HG02642 (cell line): ENCODE data around the gene PSAP.

Source experiments
- ATAC-seq: cut with Tn5 transposase; IDR thresholded peaks from one replicate; pipeline ENCODE4 v1.9.1; 2021; ENCODE audit warnings: mild to moderate bottlenecking; ENCODE audit not compliant: unreplicated experiment, poor library complexity

The PSAP gene

DNA sequence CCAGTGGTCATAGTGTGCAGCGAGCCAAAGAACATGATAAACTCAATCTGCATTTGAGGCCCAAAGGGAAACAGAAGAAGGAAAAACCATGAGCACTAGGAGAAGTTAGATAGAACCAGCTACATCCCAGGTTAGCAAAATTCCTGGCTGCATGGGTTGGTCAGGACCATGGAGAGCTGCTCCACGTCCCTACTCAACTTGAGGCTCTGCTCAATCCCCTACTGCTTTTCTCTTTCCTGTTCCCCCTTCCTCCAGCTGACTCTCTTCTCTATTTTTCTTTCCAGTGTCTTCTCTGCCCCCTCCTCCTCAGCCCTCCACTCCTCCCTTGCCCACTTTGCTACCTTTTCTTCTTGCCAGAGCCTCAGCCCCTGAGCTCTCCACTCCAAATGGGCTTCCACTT, 55.8 kb downstream of the PSAP start:
- ATAC-seq = no peak

DNA sequence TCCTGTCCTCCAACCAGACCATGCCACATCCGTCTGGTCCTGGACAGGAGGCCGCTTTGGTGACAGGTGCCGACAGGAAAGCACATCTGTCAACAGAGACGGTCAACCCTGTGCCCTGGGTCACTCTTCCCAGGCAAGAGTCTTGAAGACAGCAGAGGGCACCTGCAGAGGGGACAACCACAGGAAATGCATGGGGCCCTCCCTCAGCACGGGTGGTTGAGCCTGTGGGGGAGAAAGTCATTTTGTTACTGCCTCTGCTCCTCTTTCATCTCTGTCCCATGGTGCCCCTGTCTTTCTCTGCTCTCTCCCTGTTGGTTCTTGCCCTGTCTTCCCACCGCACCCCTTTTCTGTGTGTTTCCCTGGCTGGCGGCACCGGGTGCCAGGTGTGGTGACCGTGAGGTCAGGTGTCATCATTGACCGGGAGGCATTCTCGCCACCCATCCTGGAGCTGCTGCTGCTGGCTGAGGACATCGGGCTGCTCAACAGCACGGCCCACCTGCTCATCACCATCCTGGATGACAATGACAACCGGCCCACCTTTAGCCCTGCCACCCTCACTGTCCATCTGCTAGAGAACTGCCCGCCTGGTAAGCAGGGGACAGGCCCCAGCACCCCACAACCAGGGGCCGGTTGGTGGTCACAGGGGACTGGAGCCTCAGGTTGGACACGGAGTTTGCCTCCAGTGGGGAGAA, 60.2 kb downstream of the PSAP start:
- no peak for ATAC-seq

DNA sequence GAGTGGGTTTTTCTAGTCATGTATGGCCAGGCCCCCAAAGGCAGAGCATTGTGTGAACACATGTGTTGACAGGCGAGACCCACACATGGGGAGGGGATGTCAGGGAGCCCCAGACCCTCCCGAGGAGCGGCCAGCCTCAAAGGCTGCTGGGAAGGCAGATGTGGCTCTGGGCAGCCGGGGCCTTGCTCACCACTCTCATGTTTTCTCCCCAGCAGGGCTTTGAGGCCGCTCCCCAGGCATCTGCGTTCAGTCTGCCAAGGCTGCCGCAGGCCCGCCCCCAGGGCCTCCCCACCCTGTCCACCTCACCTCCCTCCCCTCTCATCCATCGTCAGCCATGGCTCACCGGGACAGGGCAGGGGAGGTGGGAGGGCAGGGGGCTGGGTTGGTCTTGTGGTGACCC, 61.2 kb downstream of the PSAP start:
- ATAC-seq = no peak

DNA sequence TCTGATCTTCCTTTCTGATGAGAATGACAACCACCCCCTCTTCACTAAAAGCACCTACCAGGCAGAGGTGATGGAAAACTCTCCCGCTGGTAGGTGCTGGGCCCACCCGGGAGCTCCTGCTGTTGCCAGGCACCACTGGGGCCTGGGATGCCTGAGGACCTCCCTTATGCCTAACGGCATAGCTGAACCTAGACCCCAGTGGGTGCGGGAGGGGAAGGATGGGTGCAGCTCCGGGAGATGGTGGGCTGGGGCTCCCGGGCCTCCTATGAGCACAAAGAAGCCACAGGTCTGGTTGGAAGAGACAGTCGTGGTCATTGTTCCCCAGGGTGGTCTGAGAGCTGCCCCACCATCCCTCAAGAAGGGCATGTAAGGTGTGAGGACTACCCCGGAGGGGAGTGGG, 62.1 kb downstream of the PSAP start:
- ATAC-seq = no peak

DNA sequence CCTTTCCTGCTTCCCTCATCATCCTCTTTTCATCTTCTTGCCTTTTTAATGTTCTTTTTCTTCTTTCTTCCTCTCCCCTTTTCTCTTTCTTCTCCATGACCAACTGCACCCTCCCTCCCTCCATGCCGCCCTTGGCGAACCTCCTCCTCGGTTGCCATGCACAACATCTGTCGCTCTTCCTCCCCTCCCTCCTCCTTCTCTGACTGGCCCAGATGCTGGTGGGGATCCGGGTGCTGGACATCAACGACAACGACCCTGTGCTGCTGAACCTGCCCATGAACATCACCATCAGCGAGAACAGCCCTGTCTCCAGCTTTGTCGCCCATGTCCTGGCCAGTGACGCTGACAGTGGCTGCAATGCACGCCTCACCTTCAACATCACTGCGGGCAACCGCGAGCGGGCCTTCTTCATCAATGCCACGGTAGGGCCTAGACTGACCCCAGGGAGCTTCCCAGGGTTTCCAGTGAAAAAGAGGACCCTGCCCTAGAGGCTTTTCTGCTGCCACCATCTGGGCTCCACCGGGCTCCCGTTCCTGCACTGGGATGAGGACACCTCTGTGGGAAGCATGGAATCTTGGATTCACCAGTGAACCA, 66.3 kb downstream of the PSAP start:
- no peak for ATAC-seq

DNA sequence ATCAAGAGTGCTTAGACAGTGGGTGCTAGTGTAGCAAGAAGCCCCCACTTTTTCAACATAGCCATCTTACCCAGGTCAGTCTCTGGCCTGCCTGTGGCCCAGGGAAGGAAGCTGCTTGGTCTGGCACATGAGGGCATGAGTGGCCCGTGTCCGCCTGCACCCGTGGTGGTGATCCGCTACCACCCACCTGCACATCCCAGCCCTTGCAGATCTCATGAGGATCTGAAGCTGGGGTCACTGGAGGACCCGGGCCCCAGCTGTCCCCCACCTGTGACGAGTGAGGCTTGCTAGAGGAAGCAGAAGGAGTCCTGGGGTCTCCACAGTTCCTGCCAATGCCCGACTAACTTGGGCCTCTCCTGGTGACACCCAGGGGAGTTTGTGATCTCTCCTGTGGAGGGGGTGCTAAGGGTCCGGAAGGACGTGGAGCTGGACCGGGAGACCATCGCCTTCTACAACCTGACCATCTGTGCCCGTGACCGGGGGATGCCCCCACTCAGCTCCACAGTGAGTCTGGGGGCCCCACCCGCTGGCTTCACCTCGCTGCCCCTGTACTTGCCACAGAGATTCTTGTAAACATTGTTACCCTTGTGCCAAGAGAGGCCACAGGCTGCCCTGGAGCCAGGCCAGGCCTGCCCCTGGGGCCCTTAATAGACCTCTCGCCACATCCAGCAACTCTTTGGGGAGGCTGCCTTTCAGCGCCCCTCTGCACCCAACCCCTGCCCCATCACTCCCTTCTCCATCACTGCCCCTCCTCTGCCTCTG, 67.0 kb downstream of the PSAP start:
- ATAC-seq = no peak

DNA sequence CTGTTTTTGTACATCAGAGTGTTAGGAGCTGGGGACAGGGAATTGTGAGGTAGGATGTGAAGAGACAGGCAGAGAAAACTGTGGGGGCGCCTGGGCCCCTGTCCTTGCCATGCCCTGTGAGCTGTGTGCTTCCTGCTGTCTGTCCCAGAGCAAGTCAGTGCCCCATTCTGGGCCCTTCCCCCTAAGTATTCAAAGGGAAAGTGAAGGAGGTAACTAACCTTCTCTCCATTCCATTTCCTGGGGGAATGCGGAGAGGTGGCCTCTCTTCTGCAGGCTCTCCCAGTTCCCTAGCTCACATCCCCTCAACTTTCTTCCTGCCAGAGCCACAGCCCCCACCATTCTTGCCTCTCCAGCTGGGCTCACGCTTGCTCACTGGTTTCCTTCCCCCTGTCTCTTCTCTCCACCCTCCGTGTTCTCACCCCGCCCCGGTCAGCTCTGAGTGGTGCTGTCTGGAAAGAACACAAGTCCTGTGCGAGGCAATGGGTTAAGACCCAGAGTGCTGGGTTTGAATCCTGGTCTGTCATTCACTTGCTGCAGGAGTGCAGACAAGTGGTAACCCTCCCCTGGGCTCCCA, 68.0 kb downstream of the PSAP start:
- no peak for ATAC-seq

DNA sequence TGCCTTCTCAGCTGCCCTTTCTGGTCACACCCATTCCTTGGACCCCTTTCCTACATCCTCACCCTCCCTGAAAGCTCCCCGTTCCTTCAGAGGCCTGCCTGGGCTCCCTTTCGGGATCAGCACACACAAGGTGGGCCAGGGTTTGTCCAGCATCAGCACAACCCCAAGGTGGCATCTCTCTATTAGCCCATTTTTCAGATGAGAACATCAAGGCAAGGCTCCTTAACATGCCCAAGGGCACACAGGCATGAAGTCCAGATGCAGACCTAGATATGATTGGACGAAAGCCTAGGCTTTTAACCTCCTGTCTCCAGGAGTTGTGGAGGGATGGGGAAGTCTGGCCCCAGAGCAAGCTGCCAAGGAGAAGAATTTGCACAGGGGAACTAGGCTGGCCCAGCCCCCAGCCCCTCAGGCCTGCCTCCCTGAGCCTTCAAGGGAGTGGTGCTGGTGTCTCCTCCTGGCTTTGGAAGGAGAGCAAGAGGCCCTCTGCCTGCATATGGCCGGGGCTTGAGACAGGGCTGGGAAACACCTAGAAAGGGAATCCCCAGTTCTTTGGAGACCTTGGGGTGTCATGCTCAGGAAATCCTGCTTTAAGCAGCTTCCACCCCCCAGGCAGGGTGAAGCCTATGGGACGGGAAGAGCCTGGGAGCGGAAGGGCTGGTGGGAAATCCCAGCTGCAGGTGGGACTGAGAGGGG, 68.7 kb downstream of the PSAP start:
- no peak for ATAC-seq

DNA sequence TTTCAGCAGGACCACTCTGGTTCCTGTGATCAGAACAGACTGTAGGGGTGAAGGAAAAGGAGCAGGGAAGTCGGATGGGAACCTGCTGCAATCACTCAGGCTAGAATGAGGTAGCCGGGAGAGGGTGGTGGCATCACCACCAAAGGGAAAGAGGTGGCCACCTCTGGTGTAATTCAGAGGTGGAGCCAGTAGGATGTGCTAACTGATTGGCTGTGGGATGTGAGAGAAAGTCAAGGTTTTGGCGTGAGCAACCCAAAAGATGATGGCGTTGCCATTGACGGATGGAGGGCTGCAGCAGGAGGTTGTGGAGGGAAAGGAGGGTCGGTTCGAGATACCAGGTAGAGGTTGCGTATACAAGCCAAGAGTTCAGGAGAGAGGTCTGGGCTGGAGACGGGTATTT, 70.3 kb downstream of the PSAP start:
- no peak for ATAC-seq

DNA sequence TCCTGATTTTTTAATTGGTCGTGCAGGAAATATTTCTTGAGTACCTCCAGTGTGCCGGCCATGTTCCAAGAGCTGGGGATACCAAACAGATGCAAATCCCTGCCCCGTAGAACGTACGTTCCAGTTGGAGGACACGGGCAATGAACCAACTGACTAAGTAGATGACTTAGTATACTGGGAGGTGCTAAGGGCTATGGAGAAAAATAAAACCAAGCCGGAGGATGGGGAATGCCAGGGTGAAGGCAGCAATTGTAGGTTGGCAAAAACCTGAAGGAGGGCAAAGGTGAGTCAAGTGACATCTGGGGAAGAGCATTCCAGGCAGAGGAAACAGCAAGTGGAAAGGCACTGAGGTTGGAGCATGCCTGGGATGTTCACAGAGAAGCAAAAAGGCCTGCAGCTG, 70.9 kb downstream of the PSAP start:
- ATAC-seq = no peak

DNA sequence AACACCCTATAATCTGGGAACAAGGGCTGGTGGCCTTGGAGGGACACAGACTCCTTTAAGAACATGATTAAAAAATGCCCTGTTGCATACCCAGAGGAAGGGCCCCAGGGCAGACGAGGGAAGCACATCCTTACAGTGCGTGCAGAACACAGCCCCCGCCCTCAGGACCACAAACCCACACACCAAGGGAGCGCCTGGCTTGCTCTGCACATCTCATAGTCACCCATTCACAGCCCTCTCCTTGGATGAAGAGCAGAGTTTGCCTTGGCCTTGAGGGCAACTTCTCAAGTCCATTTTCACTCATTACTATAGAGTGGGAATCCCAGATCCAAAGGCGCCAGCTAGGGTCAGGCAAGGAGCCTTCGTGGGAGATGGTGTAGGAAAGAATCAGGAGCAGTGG, 71.4 kb downstream of the PSAP start:
- no peak for ATAC-seq

DNA sequence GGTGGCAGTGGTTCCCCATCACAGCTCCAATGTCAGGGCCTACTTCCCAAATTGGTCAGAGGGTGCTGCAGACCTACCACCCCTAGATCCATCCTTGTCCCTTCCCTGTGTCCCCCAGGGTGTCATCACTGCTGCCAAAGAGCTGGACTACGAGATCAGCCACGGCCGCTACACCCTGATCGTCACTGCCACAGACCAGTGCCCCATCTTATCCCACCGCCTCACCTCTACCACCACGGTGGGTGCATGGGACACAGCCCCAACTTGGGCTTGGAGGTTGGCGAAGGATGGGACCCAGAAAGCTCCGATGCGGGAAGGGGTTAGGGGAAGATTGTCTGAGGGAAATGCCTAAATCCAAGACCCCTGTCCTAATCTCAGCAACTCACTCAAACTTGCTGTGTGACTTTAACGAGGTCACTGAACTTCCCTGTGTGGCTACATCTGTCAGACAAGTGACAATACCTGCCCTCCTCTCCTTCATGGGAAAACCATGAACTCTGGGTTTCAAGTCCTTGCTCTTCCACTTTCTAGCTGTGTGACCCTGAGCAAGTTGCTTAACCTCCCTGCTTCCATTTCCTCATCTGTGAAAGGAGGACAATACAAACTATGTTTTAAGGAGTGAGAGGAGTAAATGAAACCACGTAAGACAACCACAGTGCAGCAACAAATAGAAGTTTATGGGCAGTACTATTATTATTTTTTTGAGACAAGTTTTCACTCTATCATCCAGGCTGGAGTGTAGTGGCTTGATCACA, 72.8 kb downstream of the PSAP start:
- no peak for ATAC-seq

DNA sequence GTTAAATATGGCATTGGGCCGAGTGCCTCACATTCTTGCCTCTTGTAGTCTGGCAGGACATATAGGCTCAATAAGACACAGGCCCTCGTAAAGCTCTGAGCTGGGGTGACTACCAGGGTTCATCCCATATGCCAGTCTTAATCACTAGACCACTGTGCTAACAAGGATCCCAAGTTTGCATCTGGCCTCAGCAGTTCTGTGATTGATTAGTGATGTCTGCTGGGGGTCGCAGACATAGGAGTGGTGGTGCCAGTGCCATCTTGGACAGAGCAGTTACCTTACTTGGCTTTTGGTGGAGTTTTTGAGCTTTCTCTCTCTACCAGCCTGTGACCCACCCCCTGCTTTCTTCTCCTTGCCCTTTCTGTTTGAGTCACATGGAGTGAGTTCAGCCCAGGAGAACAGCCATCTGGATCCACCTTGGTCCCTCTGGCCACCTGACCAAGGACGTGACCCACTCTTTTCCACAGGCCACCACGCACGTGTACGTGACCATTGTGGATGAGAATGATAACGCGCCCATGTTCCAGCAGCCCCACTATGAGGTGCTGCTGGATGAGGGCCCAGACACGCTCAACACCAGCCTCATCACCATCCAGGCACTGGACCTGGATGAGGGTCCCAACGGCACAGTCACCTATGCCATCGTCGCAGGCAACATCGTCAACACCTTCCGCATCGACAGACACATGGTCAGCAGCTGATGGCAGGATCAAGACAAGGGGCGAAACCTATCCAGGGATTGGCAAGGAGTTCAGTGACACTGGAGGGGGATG, 73.7 kb downstream of the PSAP start:
- no peak for ATAC-seq

DNA sequence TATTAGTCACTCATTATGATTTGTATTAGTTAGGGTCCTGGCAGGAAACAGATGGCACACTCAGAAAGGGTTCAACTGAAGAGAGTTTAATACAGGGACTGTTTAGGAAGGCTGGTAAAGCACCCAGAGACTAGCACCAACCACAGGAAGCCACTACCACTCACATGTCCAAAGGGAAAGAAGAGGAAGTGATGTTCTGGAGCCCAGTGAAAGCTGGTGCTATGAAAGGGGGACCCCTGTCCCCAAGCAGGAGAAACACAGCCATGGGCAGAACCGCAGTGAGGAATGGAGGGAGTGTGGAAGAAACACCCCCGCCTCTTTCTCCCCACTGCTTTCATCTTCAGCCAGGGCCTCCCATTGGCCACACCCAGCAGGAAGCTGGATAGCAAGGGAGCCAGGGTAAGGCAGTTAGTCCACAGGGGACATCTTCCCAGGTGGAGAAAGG, 74.5 kb downstream of the PSAP start:
- ATAC-seq = no peak

DNA sequence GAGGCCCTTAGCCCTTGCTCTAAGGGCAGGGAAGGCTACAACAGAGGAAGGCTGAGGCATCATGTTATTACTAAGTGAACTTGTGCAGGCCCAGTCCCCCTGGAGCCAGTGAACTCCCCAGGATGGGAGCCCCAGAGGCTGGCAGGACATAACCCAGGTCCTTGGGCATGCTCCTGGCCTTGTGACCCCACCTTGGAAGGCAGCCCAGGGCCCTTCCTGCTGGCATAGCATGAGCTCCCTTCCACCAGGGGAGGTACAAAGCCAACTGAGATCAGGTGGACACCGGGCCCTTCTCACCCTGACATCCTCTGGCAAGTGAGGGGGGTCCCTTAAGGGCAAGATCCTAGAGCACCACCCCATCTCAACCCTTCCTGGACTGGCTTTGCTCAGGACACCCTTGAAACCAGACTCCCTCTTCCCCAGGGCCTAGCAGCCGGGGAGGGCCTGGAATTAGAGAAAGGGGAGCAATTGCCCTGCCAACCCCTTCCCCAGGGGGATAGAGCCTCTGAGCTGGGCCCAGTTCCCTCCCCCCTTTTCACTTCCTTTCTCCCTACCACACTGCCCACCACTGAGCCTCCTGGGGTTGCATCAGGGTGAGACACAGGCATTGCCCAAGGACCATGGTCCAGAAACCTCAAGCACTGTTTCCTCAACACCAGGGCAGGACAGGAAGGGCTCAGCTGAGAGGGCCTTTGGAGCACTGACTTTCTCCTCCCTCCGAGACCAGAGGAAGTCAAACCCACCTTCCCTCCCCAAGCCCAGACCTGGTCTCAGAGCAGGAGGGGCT, 75.9 kb downstream of the PSAP start:
- ATAC-seq = no peak

DNA sequence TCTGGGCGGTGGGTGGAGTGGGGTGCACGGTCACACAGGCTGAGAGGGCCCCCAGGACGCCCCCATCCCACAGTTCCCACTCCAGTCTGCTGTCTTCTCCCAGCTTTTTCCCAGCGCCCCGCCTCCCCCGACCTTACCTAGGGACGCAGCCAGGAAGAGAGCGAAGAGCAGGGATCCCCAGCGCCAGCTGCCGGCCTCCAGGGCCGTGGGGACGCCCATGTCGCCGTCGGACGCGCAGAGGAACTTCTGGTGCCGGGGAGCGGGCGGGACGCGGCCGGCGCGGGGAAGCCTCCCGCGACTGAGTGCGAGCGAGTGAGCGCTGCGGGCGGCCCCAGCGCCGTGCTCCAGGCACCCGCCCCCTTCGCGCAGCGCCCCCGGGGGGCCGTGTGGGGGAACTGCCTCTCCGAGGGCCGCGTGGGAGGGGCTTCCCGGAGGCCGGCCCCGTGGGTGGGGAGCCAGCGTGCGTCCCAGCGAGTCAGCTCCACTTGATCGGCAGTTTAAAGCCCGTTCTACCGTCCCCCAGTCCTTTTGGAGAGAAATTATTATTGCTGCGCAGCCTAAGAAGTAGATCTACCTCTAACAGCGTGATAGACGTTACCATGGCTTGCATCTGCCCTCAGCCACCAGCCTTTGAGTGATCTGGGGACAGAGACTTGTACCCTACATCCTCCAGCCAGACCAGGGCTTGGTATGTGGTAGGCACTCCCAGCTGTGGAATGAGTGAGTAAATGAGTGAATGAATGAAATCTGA, 77.7 kb downstream of the PSAP start, which contains the start of gene VSIR:
Gene VSIR (minus strand): TSS at position 300 of the 751 bp plus-strand sequence. CDS start 81 bp downstream, at position 219.
- peak; percentile 65 for ATAC-seq

DNA sequence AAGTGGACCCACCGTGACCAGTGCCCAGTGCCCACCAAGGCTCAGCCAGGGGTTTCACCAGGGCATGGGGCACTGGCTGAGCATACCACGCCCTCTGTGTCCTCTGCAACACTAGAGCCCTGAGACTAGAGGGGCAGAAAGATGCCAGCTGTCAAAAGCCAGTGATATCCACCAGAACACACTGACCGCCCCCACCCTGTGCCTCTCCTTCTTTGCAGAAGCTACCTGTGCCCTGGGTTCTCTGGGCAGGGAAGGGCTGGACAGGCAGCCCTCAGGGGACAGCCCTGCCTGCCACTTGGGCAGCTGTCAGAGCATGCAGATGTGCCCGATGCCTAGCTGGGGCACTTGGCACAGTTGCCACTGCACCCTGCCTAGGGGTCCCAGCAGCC, 78.2 kb downstream of the PSAP start:
- ATAC-seq = peak; percentile 3
